ENCODE measurements around the gene KCNN1. TPM values are rescaled to one million over a fixed set of nuclear protein-coding genes. Genes with fewer than 3 reads are reported as not detected.

KCNN1 gene
- total and polyA plus RNA-seq, 2 of the 13 experiments (the other 11 are each of a cell fraction or from before 2014, with no cell fraction given), result 0.04 TPM; not detected in 1

DNA sequence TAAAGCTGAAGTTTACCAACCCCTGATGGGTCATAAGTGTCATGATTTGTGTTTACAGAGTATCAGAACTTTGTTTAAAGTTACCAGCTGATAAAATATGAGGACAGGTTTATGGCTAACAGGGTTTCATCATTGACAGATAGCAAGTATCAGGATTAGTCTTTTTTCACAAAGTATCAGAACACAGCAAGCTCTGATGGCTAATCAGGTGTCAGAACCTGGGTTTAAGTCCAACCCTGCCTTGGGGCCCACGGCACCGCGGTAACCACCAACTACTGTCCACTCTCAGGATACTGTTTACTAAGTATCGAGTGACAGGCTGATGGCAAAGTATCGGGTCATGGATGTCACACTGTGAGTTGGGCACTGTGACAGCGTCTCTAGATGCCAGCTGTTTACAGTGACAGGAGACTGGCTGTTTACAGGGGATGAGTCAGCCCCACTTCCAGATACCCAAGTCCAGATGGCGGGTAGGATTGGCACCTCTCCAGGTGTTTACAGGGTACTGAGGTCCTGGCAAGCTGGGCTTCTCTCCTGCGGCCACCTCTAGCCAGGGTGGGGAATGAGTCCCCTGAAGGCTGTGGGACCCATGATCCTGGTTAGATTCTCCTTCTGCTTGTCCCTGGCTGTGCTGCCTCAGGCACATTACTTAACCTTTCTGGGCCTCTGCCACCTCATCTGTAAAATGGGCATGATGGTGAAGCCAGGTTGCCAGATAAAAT is 62.9 kb downstream of the KCNN1 start (continued):
- TF ChIP-seq, protein P1, sequence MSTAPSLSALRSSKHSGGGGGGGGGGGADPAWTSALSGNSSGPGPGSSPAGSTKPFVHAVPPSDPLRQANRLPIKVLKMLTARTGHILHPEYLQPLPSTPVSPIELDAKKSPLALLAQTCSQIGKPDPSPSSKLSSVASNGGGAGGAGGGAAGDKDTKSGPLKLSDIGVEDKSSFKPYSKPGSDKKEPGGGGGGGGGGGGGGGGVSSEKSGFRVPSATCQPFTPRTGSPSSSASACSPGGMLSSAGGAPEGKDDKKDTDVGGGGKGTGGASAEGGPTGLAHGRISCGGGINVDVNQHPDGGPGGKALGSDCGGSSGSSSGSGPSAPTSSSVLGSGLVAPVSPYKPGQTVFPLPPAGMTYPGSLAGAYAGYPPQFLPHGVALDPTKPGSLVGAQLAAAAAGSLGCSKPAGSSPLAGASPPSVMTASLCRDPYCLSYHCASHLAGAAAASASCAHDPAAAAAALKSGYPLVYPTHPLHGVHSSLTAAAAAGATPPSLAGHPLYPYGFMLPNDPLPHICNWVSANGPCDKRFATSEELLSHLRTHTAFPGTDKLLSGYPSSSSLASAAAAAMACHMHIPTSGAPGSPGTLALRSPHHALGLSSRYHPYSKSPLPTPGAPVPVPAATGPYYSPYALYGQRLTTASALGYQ (CRISPR knock-in tag; IDR thresholded peaks at IDR 0.05), result 0 out of 2 replicates have a peak, but pooled peaks have one; percentile 14
- TF ChIP-seq STAG1 (CRISPR knock-in tag; IDR thresholded peaks at IDR 0.05) (no peak), IKZF1 (IDR thresholded peaks at IDR 0.05) (no peak), ESRRA (CRISPR knock-in tag; IDR thresholded peaks at IDR 0.05; ENCODE audit: low read depth) (no peak), HOXA3 (CRISPR knock-in tag; IDR thresholded peaks at IDR 0.05) (peak; percentile 29; the same call in 1 of the 2 replicates), MTA1 (CRISPR knock-in tag; IDR thresholded peaks at IDR 0.05; ENCODE audit: borderline replicate concordance) (no peak), AKAP8 (CRISPR knock-in tag; IDR thresholded peaks at IDR 0.05) (no peak), ZNF431 (CRISPR knock-in tag; IDR thresholded peaks at IDR 0.05; ENCODE audit: borderline replicate concordance, low read depth) (no peak), ATF4 (CRISPR knock-in tag; IDR thresholded peaks at IDR 0.05) (peak in 1 of 2 experiments; percentile 63; a peak in 2 of 4 replicates), KIAA2018 (CRISPR knock-in tag; IDR thresholded peaks at IDR 0.05; ENCODE audit: borderline replicate concordance) (no peak), ISX (CRISPR knock-in tag; conservative IDR thresholded peaks at IDR 0.05) (no peak), SSRP1 (CRISPR knock-in tag; IDR thresholded peaks at IDR 0.05) (no peak)
- TF ChIP-seq, protein P2, sequence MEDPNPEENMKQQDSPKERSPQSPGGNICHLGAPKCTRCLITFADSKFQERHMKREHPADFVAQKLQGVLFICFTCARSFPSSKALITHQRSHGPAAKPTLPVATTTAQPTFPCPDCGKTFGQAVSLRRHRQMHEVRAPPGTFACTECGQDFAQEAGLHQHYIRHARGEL (CRISPR knock-in tag; IDR thresholded peaks at IDR 0.05), result no peak
- TF ChIP-seq, protein P3, sequence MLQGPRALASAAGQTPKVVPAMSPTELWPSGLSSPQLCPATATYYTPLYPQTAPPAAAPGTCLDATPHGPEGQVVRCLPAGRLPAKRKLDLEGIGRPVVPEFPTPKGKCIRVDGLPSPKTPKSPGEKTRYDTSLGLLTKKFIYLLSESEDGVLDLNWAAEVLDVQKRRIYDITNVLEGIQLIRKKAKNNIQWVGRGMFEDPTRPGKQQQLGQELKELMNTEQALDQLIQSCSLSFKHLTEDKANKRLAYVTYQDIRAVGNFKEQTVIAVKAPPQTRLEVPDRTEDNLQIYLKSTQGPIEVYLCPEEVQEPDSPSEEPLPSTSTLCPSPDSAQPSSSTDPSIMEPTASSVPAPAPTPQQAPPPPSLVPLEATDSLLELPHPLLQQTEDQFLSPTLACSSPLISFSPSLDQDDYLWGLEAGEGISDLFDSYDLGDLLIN (CRISPR knock-in tag; IDR thresholded peaks at IDR 0.05; ENCODE audit: borderline replicate concordance), result no peak
- TF ChIP-seq, protein P4, sequence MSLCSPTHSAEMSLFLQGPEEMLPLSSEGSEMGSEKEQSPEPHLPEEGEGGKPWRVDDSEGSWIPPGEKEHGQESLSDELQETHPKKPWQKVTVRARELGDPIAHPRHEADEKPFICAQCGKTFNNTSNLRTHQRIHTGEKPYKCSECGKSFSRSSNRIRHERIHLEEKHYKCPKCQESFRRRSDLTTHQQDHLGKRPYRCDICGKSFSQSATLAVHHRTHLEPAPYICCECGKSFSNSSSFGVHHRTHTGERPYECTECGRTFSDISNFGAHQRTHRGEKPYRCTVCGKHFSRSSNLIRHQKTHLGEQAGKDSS (CRISPR knock-in tag; IDR thresholded peaks at IDR 0.05; ENCODE audit: borderline replicate concordance, low read depth), result no peak
